Keratinocyte (primary cell): ENCODE results near the gene USB1.

Source experiments
- CTCF ChIP-seq, 3 experiments: IDR thresholded peaks in 1 of 3; conservative IDR thresholded peaks in 1 of 3; optimal IDR thresholded peaks in 1 of 3; 2 replicates in 2 of 3; 3 replicates in 1 of 3; pipeline versions ENCODE3 to v1.5.1; 2011; ENCODE audit warnings: low read length in 3 of 3, mild to moderate bottlenecking in 3 of 3, moderate library complexity in 2 of 3, control low read depth in 1 of 3, inconsistent platforms in 1 of 3; ENCODE audit not compliant: insufficient read depth in 2 of 3; ENCODE audit errors: extremely low read depth in 1 of 3
- EZH2 ChIP-seq: IDR thresholded peaks from one replicate; pipeline ENCODE4 v1.6.1; 2012; ENCODE audit warnings: inconsistent platforms, mild to moderate bottlenecking, low read length, moderate library complexity

- TF ChIP-seq CTCF (optimal IDR thresholded peaks at IDR 0.05 in 1 of 3, IDR thresholded peaks at IDR 0.05 in 1 of 3, conservative IDR thresholded peaks at IDR 0.05 in 1 of 3; ENCODE audit: extremely low read depth in 1 of 3, insufficient read depth in 2 of 3, low read length in 3 of 3) (no peak), EZH2 (no peak)
Observed at GRCh38 chr16:58056580-58056979, 55.4 kb downstream of the USB1 start.
